ENCODE measurements around the gene MARVELD1.
"Not testable (repeated sequence)": the region's sequence is repeated elsewhere in the genome, so short reads cannot be mapped to it uniquely, and the experiment has no call there.

MARVELD1 gene

GRCh38 chr10:97713339-97713825 is at the start of gene MARVELD1:
TSS of gene MARVELD1 (plus strand) at chr10:97713730. CDS start at chr10:97713877, 147 bp downstream.
- peak; percentile 82 for DNase-seq (ENCODE audit: low spot score)

- DNase-seq (ENCODE audit: low spot score): no peak
Measured at GRCh38 chr10:97664282-97664850, 49.2 kb upstream of the MARVELD1 start.

DNA sequence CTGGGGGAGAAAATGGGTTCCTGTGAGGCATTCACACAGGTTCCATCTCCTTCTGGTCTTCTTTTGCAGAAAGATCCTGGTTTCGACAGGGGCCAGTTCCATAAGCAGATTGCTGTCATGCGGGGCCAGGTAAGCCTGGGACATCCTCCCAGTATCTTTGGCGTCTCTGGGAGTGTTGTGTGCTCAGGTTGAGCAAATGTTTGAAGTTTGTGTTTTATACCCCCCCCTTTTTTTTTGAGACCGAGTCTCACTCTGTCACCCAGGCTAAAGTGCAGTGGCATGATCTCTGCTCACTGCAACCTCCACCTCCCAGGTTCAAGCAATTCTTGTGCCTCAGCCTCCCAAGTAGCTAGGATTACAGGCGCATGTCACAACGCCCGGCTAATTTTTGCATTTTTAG is 46.5 kb upstream of the MARVELD1 start:
- no peak for DNase-seq (ENCODE audit: low spot score)

DNA sequence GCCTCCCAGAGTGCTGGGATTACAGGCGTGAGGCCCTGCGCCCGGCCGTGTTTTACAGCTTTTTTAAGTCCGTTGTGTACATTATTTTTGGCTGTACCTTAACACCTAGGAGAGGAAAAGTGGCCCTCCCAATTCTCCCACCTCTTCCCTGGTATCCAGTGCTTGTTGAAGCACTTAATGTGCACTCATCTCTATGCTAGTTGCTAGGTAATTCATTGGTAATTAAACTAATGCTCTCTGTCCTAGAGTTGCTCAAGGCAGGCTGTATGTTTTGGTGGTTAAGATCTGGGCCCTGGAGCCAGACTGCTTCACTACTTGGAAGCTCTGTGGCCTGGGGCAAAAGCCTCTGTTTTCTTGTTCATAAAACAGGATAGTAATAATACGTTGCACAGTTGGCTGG is 46.1 kb upstream of the MARVELD1 start:
- no peak for DNase-seq (ENCODE audit: low spot score)

DNA sequence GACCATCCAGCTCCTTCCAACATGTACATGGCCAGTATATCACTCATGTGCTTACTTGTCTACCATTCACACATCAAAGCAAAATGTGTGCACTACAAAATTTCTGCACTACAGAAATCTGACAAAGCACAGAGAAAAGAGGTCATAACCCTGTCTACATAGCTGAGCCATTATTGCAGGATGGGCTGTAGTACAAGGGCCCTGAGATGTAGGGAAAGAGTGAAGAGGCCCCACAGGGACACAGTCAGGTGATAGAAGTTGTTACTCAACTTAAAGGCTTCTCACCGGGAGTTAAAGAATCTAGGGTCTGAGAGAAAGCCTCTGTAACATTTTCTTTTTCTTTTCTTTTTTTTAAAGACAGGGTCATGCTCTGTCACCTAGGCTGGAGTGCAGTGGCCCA is 44.0 kb upstream of the MARVELD1 start:
- DNase-seq (ENCODE audit: low spot score): no peak

- no peak for DNase-seq (ENCODE audit: low spot score)
Measured at GRCh38 chr10:97673736-97674525, 39.6 kb upstream of the MARVELD1 start.

DNA sequence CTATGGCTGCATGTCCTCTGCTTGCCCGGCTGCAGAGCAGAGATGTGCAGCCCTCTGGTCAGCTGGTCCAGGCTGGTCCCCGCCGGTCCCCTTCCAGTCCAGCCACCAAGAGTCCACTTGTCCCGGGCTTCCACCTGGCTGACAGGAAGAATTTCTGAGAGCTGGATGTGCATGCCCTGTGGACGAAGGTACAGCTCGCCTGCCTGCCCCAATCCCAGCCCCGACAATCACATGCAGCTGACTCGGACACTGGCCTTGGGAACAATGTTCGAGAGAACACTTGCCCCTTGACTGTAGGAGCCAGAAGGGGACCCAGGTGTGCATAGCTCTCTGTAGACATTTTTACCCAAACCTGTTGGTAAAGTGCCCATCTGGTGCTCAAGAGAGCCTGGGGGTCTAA is 38.3 kb upstream of the MARVELD1 start:
- no peak for DNase-seq (ENCODE audit: low spot score)

GRCh38 chr10:97676770-97677581 is 36.6 kb upstream of the MARVELD1 start:
- DNase-seq (ENCODE audit: low spot score): peak; percentile 69

DNA sequence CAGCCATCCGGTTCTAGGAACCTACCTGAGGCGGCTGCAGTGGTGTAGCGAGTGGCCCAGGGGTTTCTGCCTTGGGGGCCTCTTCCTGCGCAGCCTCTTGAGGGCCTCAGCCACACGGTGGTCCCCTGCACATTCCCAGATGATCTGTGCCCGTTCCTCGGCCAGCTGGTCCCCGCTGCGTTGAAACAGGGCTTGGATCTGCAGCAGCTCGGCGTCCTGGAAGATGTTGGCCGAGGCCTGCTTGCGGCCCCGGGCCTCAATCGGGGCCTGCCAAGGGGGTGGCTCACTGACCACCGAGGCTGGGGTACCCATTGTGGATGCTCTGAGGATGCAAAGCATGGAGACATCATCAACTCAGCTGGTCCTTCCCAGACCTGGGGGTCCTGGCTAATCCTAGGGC is 33.9 kb upstream of the MARVELD1 start:
- DNase-seq (ENCODE audit: low spot score): no peak

DNA sequence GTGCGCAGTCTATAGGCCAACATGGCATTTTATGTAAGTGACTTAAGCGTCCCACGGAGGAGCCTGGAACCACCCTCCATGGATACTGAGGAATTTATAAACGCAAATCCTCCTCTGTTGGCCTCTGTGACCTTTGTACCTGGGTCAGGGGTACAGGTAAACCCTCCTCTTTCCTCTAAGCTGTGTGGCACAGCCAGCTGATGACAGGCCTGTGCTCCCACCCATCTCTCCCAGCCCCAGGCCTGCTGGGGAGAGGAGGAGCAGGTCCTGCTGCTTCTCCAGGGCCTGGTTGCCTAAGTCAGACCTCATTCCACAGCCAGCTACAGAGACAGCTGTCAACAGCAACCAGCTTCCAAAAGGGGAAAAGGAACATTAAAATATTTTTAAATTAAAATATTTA is 31.5 kb upstream of the MARVELD1 start:
- DNase-seq (ENCODE audit: low spot score): no peak

- DNase-seq (ENCODE audit: low spot score): peak; percentile 53
Measured at GRCh38 chr10:97683556-97684367, 29.8 kb upstream of the MARVELD1 start.

GRCh38 chr10:97684368-97684713 is 29.2 kb upstream of the MARVELD1 start:
- DNase-seq (ENCODE audit: low spot score): not testable (repeated sequence)

DNA sequence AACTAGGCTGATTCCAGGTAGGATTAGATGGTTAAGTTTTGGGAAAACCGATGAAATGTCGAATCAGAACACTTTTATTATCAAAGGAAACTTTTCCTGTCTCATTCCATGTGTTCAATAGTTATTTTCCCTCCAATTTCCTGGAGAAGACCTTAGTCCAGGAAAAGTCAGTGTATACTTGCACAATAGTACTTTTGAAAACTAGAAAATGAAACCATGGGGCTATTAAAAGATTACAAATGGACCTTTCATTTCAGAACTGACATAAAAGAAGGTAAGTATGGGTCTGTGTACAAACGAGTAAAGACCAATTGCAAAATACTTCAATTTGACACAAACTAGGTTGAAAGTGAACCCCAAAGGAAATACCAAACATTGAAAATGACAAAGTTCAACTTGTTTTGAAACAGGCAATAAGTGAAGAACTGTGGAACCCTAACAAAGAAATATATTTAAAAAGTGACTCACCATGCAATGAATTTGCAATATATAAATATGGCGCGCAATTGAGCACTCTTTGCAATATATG is 28.6 kb upstream of the MARVELD1 start:
- DNase-seq (ENCODE audit: low spot score): no peak

- no peak for DNase-seq (ENCODE audit: low spot score)
Measured at GRCh38 chr10:97685395-97685958, 28.1 kb upstream of the MARVELD1 start.

DNA sequence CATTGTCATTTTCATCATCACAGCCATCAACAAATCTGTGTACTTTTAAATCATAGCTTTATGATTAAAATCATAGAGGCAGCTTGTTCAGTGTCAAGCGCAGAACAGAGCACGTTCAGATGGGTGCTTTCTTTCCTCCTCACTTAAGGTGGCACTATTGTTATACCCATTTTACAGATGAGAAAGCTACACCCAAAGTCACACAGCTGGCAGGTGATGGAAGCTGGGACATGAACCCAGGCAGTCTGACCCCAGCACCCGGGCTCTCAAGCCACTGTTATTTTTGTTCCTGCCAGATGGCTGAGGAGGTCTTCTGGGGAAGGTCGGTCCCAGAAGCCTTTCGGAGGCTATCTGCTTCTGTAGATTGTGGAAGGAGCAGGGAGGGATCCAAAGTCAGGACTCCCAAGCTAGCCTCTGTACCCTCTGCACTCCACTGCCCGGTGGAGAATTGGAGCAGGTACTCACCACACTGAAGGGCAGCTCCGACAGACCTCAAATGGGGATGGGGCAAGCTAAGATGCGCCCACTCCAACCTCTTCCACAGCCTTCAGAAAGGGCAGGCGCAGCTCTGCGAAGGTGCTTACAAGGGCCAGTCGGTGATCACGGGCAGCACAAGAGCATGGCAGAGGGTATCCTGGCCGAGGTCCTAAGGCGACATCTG is 27.1 kb upstream of the MARVELD1 start:
- no peak for DNase-seq (ENCODE audit: low spot score)

DNA sequence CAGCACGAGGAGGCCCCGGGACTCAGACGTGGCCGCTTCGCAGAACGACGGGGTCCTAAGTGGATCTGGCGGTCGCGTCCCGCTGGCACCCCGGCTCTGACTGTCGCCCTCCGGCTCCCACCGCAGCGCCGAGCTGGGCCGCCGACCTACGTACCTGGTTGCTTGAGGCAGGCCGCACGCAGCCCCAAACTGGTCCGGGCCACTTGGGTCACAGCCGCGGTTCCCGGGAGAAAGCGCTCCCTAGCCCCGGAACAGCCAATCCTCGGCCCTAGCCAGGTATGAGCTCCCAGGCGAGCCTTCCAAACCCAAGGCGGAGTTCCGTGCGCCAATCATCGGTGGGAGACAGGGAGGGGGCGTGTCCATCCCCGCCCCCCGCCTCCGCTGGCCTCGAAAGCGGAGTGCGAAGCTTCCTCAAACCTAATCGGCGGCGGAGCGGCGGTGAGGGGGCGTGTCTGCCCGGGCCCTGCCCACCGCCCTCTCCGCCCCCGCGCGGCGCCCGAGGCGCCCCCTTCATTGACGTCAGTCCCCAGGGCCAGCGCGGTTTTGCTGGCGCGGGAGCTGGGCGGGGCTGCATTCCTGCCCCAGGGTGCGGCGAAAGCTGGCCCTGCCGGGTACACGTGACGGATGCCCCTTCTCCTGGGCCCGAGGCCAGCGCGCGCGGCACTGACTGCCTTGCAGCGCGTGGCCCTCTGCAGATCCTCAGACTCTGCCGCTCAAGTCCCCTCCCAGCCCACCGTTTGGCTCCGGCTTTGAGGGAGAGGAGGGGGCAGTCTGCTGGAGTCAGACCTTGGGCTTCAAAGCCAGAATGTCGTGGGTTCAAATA is 26.4 kb upstream of the MARVELD1 start, which contains the start of gene AVPI1:
Gene AVPI1 (minus strand): TSS at position 280 of the 823 bp plus-strand sequence. CDS start 7,336 bp downstream, outside the sequence.
- peak; percentile 95 for DNase-seq (ENCODE audit: low spot score)

DNA sequence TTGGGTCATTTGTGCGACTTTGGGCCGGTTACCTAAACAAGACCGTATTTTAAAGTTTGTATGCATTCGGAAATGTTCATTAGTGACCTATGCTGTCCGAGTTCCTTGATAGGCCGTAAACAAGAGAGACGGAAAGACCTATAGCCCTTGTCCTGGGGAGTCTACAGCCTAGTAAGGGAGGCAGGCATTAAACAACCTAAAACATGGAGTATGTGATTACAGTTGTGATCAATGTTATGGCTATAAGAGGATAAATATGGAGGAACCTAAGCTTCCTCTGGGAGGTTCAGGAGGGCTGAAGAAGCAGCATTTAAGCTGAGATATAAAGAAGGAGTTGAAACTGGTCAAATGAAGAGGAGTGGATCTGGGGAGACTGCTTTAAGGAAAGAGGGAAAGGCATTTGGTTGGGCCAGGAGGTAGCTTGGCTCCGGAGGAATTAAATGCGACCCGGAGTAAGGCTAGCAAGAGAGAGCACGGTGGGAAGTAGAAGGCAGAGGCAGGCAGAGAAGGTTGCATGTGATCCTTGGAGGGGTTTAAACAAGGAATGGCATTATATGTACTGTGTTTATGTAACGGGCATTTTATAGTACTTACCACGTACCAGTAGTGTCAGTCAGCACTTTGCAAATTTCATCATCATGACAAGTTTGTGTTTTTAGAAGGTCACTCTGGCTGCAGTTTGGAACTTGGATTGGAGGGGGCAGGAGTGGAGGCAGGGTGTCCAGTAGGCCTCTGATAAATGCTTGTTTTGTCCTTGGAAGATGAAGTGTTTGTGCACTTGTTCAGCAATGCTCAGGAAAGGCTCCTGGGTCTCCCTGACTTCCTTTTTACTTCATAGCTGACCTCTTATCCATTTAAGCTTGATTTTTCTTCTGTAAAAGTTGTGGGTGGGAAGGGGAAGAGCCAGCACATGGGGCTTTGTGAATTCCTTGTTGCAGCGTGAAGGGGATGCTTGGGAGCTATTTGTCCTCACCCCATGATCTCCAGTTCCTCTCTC is 25.4 kb upstream of the MARVELD1 start:
- DNase-seq (ENCODE audit: low spot score): peak; percentile 46

DNA sequence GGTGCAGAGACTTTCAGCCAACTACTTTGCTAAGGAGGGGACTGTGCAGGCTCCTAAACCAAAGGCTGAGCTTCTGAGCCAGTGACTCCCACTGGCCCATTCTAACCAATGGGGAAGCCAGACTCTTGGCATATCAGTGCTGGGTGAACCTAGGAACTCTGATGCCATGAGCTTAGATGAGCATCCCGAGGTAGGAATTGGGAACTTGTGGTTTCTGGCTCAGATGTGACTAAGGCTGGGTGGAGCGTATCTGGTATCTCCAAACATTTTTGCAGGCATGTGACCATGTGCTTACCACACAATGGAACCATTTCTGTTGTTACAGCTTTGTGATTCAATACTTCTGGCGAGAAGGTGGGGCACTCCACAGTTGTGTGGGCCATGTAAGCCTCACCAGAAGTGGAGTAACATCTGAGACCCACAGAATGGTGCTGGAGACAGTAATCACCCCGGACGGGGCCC is 23.9 kb upstream of the MARVELD1 start:
- peak; percentile 82 for DNase-seq (ENCODE audit: low spot score)

Measured in hepatic stellate cell (primary cell).